Measurements from ENCODE around the gene SLC8A3. TPM values are rescaled to one million over a fixed set of nuclear protein-coding genes. Genes with fewer than 3 reads are reported as not detected.

Gene SLC8A3
- total and polyA plus RNA-seq, 2 of the 13 experiments (the other 11 are each of a cell fraction or from before 2014, with no cell fraction given) = 0.01 to 0.02 TPM

DNA sequence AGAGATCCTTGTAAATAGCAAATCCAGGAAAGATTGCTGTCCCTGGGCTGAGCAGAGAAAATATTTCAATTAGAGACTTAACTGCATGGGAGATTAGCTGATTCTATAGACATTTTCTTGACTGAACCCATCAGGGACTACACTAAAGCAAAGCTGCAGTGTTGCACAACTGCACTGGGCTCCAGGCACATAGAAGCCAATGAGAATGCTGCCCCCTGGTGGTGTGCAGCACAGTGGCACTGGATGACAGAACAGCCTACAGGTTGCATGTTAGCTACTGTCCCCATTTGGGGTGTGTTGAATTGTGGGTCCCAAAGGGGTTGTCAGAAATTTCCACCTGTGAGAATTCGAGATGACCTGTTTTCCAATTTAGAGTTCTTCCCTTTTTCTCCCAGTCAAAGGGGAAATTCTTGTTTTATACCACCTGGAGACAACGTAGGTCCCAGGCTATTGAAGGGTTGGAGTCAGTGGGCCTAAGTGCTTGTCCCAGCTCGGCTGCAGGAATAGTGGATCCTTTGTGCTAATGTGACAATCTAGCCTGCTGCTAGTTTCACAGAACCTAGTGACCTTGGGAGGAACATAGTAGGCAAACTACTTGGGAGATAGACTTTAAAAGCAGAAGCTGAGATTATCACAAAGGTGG is 114.7 kb downstream of the SLC8A3 start (continued):
- TF ChIP-seq ATF2 (CRISPR knock-in tag; IDR thresholded peaks at IDR 0.05) (0 out of 2 replicates have a peak, but pooled peaks have one; percentile 39), GABPB1 (CRISPR knock-in tag; IDR thresholded peaks at IDR 0.05) (peak; percentile 23; the same call in 1 of the 2 replicates), SMC3 (IDR thresholded peaks at IDR 0.05; ENCODE audit: low read length) (peak; percentile 99), GATAD2A (CRISPR knock-in tag; IDR thresholded peaks at IDR 0.05) (peak; percentile 82), KDM3A (CRISPR knock-in tag; IDR thresholded peaks at IDR 0.05; ENCODE audit: low read depth) (no peak), TGIF2 (CRISPR knock-in tag; IDR thresholded peaks at IDR 0.05) (peak; percentile 71), CEBPG (CRISPR knock-in tag; IDR thresholded peaks at IDR 0.05) (peak; percentile 99), KAT8 (CRISPR knock-in tag; IDR thresholded peaks at IDR 0.05) (peak; percentile 50; the same call in 1 of the 2 replicates), XRCC5 (optimal IDR thresholded peaks at IDR 0.05; ENCODE audit: low read length) (peak; percentile 46), MIER3 (CRISPR knock-in tag; IDR thresholded peaks at IDR 0.05; ENCODE audit: borderline replicate concordance) (peak; percentile 80), EHMT2 (IDR thresholded peaks at IDR 0.05; ENCODE audit: borderline replicate concordance, low read depth, low read length) (peak; percentile 62; the same call in 1 of the 2 replicates), TFDP2 (CRISPR knock-in tag; IDR thresholded peaks at IDR 0.05) (0 out of 2 replicates have a peak, but pooled peaks have one; percentile 18), ZNF224 (CRISPR knock-in tag; IDR thresholded peaks at IDR 0.05) (no peak), SOX5 (CRISPR knock-in tag; IDR thresholded peaks at IDR 0.05; ENCODE audit: borderline replicate concordance) (peak; percentile 66; the same call in 1 of the 2 replicates), FOXO1 (CRISPR knock-in tag; IDR thresholded peaks at IDR 0.05) (peak; percentile 61; the same call in 1 of the 2 replicates), ARID3A (IDR thresholded peaks at IDR 0.05; ENCODE audit: low read depth, low read length) (0 out of 2 replicates have a peak, but pooled peaks have one; percentile 28), ZNF326 (CRISPR knock-in tag; IDR thresholded peaks at IDR 0.05; ENCODE audit: borderline replicate concordance) (no peak), SAP130 (CRISPR knock-in tag; IDR thresholded peaks at IDR 0.05; ENCODE audit: low read depth) (peak; percentile 19; the same call in 1 of the 2 replicates), PITX1 (CRISPR knock-in tag; IDR thresholded peaks at IDR 0.05) (0 out of 2 replicates have a peak, but pooled peaks have one; percentile 49), ZNF790 (CRISPR knock-in tag; IDR thresholded peaks at IDR 0.05; ENCODE audit: borderline replicate concordance) (no peak), RFXANK (CRISPR knock-in tag; IDR thresholded peaks at IDR 0.05) (no peak), ZNF225 (CRISPR knock-in tag; IDR thresholded peaks at IDR 0.05) (no peak), NR2F6 (IDR thresholded peaks at IDR 0.05) (no peak), NR2F6 (CRISPR knock-in tag; IDR thresholded peaks at IDR 0.05) (peak; percentile 58; the same call in 1 of the 2 replicates)
- TF ChIP-seq, protein P1, sequence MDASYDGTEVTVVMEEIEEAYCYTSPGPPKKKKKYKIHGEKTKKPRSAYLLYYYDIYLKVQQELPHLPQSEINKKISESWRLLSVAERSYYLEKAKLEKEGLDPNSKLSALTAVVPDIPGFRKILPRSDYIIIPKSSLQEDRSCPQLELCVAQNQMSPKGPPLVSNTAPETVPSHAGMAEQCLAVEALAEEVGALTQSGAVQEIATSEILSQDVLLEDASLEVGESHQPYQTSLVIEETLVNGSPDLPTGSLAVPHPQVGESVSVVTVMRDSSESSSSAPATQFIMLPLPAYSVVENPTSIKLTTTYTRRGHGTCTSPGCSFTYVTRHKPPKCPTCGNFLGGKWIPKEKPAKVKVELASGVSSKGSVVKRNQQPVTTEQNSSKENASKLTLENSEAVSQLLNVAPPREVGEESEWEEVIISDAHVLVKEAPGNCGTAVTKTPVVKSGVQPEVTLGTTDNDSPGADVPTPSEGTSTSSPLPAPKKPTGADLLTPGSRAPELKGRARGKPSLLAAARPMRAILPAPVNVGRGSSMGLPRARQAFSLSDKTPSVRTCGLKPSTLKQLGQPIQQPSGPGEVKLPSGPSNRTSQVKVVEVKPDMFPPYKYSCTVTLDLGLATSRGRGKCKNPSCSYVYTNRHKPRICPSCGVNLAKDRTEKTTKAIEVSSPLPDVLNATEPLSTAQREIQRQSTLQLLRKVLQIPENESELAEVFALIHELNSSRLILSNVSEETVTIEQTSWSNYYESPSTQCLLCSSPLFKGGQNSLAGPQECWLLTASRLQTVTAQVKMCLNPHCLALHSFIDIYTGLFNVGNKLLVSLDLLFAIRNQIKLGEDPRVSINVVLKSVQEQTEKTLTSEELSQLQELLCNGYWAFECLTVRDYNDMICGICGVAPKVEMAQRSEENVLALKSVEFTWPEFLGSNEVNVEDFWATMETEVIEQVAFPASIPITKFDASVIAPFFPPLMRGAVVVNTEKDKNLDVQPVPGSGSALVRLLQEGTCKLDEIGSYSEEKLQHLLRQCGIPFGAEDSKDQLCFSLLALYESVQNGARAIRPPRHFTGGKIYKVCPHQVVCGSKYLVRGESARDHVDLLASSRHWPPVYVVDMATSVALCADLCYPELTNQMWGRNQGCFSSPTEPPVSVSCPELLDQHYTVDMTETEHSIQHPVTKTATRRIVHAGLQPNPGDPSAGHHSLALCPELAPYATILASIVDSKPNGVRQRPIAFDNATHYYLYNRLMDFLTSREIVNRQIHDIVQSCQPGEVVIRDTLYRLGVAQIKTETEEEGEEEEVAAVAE (CRISPR knock-in tag; IDR thresholded peaks at IDR 0.05; ENCODE audit: borderline replicate concordance) = peak; percentile 70; the same call in 1 of the 2 replicates
